ENCODE data around the gene EXOC6. TPM values are rescaled to one million over a fixed set of nuclear protein-coding genes. Genes with fewer than 3 reads are reported as not detected.

The EXOC6 gene
- total and polyA plus RNA-seq, 9 donors, result 6.2 to 12.8 (median 9.7) TPM

- DNase-seq, result no peak
- 76 to 80% (median 79%) methylated on average over 2 of the region's 2 CpGs for WGBS, 3 donors
- TF ChIP-seq EP300 (IDR thresholded peaks at IDR 0.05), result no peak
- TF ChIP-seq, protein P1, sequence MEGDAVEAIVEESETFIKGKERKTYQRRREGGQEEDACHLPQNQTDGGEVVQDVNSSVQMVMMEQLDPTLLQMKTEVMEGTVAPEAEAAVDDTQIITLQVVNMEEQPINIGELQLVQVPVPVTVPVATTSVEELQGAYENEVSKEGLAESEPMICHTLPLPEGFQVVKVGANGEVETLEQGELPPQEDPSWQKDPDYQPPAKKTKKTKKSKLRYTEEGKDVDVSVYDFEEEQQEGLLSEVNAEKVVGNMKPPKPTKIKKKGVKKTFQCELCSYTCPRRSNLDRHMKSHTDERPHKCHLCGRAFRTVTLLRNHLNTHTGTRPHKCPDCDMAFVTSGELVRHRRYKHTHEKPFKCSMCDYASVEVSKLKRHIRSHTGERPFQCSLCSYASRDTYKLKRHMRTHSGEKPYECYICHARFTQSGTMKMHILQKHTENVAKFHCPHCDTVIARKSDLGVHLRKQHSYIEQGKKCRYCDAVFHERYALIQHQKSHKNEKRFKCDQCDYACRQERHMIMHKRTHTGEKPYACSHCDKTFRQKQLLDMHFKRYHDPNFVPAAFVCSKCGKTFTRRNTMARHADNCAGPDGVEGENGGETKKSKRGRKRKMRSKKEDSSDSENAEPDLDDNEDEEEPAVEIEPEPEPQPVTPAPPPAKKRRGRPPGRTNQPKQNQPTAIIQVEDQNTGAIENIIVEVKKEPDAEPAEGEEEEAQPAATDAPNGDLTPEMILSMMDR (IDR thresholded peaks at IDR 0.05), result no peak
- TF ChIP-seq POLR2A (IDR thresholded peaks at IDR 0.05), result no peak
- H3K4me1 ChIP-seq (ENCODE audit: insufficient read depth), result no peaks in the 10 kb centered on the region
- H3K27me3 ChIP-seq, result no peaks in the 10 kb centered on the region
- no peaks in the 10 kb centered on the region for H3K36me3 ChIP-seq
- H3K9me3 ChIP-seq, result no peaks in the 10 kb centered on the region
- intact Hi-C loops (cut with DNase I), result no loop called here
- no peak overlapping the region for H3K27ac ChIP-seq
- H3K4me3 ChIP-seq, result no peak overlapping the region
Measured at GRCh38 chr10:92814790-92815189, 33.5 kb upstream of the EXOC6 start.

- Histone ChIP-seq H3K4me3 (no peak overlapping the region), H3K27ac (no peak overlapping the region), H3K36me3 (no peaks in the 10 kb centered on the region), H3K4me1 (ENCODE audit: insufficient read depth) (no peaks in the 10 kb centered on the region), H3K27me3 (no peaks in the 10 kb centered on the region), H3K9me3 (no peaks in the 10 kb centered on the region)
- intact Hi-C loops (cut with DNase I), result no loop called here
- no peak for TF ChIP-seq EP300 (IDR thresholded peaks at IDR 0.05)
- no peak for TF ChIP-seq POLR2A (IDR thresholded peaks at IDR 0.05)
- TF ChIP-seq, protein P1 (IDR thresholded peaks at IDR 0.05), result no peak
- no peak for DNase-seq
- 59 to 63% (median 62%) methylated on average over 1 of the region's 1 CpG for WGBS, 3 donors
Measured at GRCh38 chr10:92816091-92816531, 32.2 kb upstream of the EXOC6 start.

DNA sequence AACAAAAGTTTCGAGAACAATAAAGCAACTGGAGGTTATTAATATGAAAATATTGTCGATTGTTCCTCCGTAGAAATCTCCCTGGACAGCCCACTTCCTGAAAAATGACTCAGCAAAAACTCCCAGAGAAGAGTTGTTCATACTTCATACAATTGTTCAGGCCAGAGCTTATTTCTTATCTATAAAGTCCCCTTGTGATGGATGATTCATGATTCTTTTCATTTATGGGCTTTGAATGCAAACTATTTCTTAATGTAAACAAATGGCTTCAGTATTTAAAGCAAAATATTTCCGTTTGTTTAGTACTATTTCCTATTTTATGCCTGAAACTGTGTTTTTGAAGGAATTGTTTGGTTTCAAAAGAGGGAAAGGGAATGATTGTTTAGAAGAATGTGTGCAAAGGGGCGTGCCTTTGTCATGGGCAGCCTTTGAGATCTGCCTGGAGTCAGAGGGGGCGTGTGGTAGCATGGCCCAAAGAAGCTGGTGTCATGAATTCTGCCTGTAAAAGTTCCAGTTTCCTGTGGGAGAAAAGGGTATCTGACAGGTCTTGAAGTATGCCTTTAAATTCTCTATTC is 26.2 kb upstream of the EXOC6 start:
- Histone ChIP-seq H3K27me3 (no peaks in the 10 kb centered on the region), H3K4me3 (no peak overlapping the region), H3K36me3 (no peaks in the 10 kb centered on the region), H3K4me1 (ENCODE audit: insufficient read depth) (no peaks in the 10 kb centered on the region), H3K9me3 (no peaks in the 10 kb centered on the region), H3K27ac (no peak overlapping the region)
- no peak for TF ChIP-seq POLR2A (IDR thresholded peaks at IDR 0.05)
- TF ChIP-seq, protein P1 (IDR thresholded peaks at IDR 0.05), result no peak
- intact Hi-C loops (cut with DNase I), result no loop called here
- 9 to 20% (median 13%) methylated on average over 6 of the region's 6 CpGs for WGBS, 3 donors
- no peak for DNase-seq

GRCh38 chr10:92822964-92823363 is 25.4 kb upstream of the EXOC6 start:
- no peak overlapping the region for H3K27ac ChIP-seq
- WGBS, 3 donors, result 58 to 71% (median 62%) methylated on average over 9 of the region's 9 CpGs
- H3K4me1 ChIP-seq (ENCODE audit: insufficient read depth), result no peaks in the 10 kb centered on the region
- H3K4me3 ChIP-seq, result no peak overlapping the region
- H3K36me3 ChIP-seq, result no peaks in the 10 kb centered on the region
- H3K27me3 ChIP-seq, result no peaks in the 10 kb centered on the region
- H3K9me3 ChIP-seq, result no peaks in the 10 kb centered on the region
- DNase-seq, result no peak
- intact Hi-C loops (cut with DNase I), result no loop called here
- TF ChIP-seq EP300 (IDR thresholded peaks at IDR 0.05), result no peak
- TF ChIP-seq, protein P1 (IDR thresholded peaks at IDR 0.05), result no peak
- TF ChIP-seq POLR2A (IDR thresholded peaks at IDR 0.05), result no peak
